ENCODE data around the gene IL12RB2. TPM values are rescaled to one million over a fixed set of nuclear protein-coding genes. Genes with fewer than 3 reads are reported as not detected.

IL12RB2 gene
- total RNA-seq, 1 donor: not detected

- H3K79me2 ChIP-seq (ENCODE audit: insufficient read depth, low read length): no peaks in the 10 kb centered on the region
- H3K4me2 ChIP-seq (ENCODE audit: insufficient read depth, low read length): no peak overlapping the region
- TF ChIP-seq CTCF (IDR thresholded peaks at IDR 0.05; ENCODE audit: extremely low read depth, low read depth, low read length): no peak
- H3K4me1 ChIP-seq (ENCODE audit: insufficient read depth, low read length): no peaks in the 10 kb centered on the region
- H3K9me3 ChIP-seq (ENCODE audit: low read depth, low read length): no peaks in the 10 kb centered on the region
- no peaks in the 10 kb centered on the region for H4K20me1 ChIP-seq (ENCODE audit: insufficient read depth, low read length)
- H3K27me3 ChIP-seq (ENCODE audit: insufficient read depth, low read length): peaks cover 6% of the 10 kb centered on the region
- H3K36me3 ChIP-seq (ENCODE audit: insufficient read depth, low read length): no peaks in the 10 kb centered on the region
- no peak for DNase-seq (ENCODE audit: insufficient read length, low spot score, missing footprints)
- H2AFZ ChIP-seq (ENCODE audit: low read length): no peak overlapping the region
- H3K4me3 ChIP-seq (ENCODE audit: insufficient read depth, low read length): no peak overlapping the region
- no peak overlapping the region for H3K27ac ChIP-seq (ENCODE audit: low read depth, low read length)
These were observed 17.4 kb upstream of the IL12RB2 start for GRCh38 chr1:67290236-67290635.

- no peaks in the 10 kb centered on the region for H4K20me1 ChIP-seq (ENCODE audit: insufficient read depth, low read length)
- no peaks in the 10 kb centered on the region for H3K79me2 ChIP-seq (ENCODE audit: insufficient read depth, low read length)
- no peaks in the 10 kb centered on the region for H3K9me3 ChIP-seq (ENCODE audit: low read depth, low read length)
- no peak for DNase-seq (ENCODE audit: insufficient read length, low spot score, missing footprints)
- no peak overlapping the region for H3K4me2 ChIP-seq (ENCODE audit: insufficient read depth, low read length)
- H3K4me3 ChIP-seq (ENCODE audit: insufficient read depth, low read length): no peak overlapping the region
- TF ChIP-seq CTCF (IDR thresholded peaks at IDR 0.05; ENCODE audit: extremely low read depth, low read depth, low read length): no peak
- no peak overlapping the region for H3K27ac ChIP-seq (ENCODE audit: low read depth, low read length)
- no peaks in the 10 kb centered on the region for H3K4me1 ChIP-seq (ENCODE audit: insufficient read depth, low read length)
- H3K27me3 ChIP-seq (ENCODE audit: insufficient read depth, low read length): peaks cover 10% of the 10 kb centered on the region
- H3K36me3 ChIP-seq (ENCODE audit: insufficient read depth, low read length): no peaks in the 10 kb centered on the region
- no peak overlapping the region for H2AFZ ChIP-seq (ENCODE audit: low read length)
These were observed 12.6 kb upstream of the IL12RB2 start for GRCh38 chr1:67294836-67295617.

- Histone ChIP-seq H3K9me3 (ENCODE audit: low read depth, low read length) (no peaks in the 10 kb centered on the region), H4K20me1 (ENCODE audit: insufficient read depth, low read length) (no peaks in the 10 kb centered on the region), H3K4me2 (ENCODE audit: insufficient read depth, low read length) (no peak overlapping the region), H3K79me2 (ENCODE audit: insufficient read depth, low read length) (no peaks in the 10 kb centered on the region), H3K27me3 (ENCODE audit: insufficient read depth, low read length) (peaks cover 13% of the 10 kb centered on the region), H3K27ac (ENCODE audit: low read depth, low read length) (no peak overlapping the region), H2AFZ (ENCODE audit: low read length) (no peak overlapping the region), H3K36me3 (ENCODE audit: insufficient read depth, low read length) (no peaks in the 10 kb centered on the region), H3K4me3 (ENCODE audit: insufficient read depth, low read length) (no peak overlapping the region), H3K4me1 (ENCODE audit: insufficient read depth, low read length) (no peaks in the 10 kb centered on the region)
- DNase-seq (ENCODE audit: insufficient read length, low spot score, missing footprints): no peak
- peak; percentile 6 for TF ChIP-seq CTCF (IDR thresholded peaks at IDR 0.05; ENCODE audit: extremely low read depth, low read depth, low read length)
These were observed 8.9 kb upstream of the IL12RB2 start for GRCh38 chr1:67298762-67299161.

GRCh38 chr1:67299296-67299695 lies 8.4 kb upstream of the IL12RB2 start:
- Histone ChIP-seq H3K27me3 (ENCODE audit: insufficient read depth, low read length) (peaks cover 13% of the 10 kb centered on the region), H3K9me3 (ENCODE audit: low read depth, low read length) (no peaks in the 10 kb centered on the region), H3K4me1 (ENCODE audit: insufficient read depth, low read length) (no peaks in the 10 kb centered on the region), H3K79me2 (ENCODE audit: insufficient read depth, low read length) (no peaks in the 10 kb centered on the region), H3K27ac (ENCODE audit: low read depth, low read length) (no peak overlapping the region), H3K4me3 (ENCODE audit: insufficient read depth, low read length) (no peak overlapping the region), H2AFZ (ENCODE audit: low read length) (no peak overlapping the region), H3K4me2 (ENCODE audit: insufficient read depth, low read length) (no peak overlapping the region), H4K20me1 (ENCODE audit: insufficient read depth, low read length) (no peaks in the 10 kb centered on the region), H3K36me3 (ENCODE audit: insufficient read depth, low read length) (no peaks in the 10 kb centered on the region)
- DNase-seq (ENCODE audit: insufficient read length, low spot score, missing footprints): no peak
- TF ChIP-seq CTCF (IDR thresholded peaks at IDR 0.05; ENCODE audit: extremely low read depth, low read depth, low read length): no peak

Data from osteoblast (primary cell).